HG03095 (cell line): ENCODE data around the gene UGT2A3.

Experiments used
- ATAC-seq: cut with Tn5 transposase; IDR thresholded peaks from one replicate; pipeline ENCODE4 v1.9.1; 2021; ENCODE audit warnings: moderate library complexity; ENCODE audit not compliant: unreplicated experiment

The UGT2A3 gene

GRCh38 chr4:68917016-68917415, 34.6 kb downstream of the UGT2A3 start:
- no peak for ATAC-seq

- ATAC-seq: no peak
Observed at GRCh38 chr4:68912807-68913206, 38.8 kb downstream of the UGT2A3 start.

- no peak for ATAC-seq
Observed at GRCh38 chr4:68909385-68909784, 42.2 kb downstream of the UGT2A3 start.

- no peak for ATAC-seq
Observed at GRCh38 chr4:68907788-68908700, 43.6 kb downstream of the UGT2A3 start.

- no peak for ATAC-seq
Observed at GRCh38 chr4:68907245-68907644, 44.4 kb downstream of the UGT2A3 start.

- ATAC-seq: no peak
Observed at GRCh38 chr4:68906780-68907137, 44.8 kb downstream of the UGT2A3 start.

- no peak for ATAC-seq
Observed at GRCh38 chr4:68905939-68906779, 45.4 kb downstream of the UGT2A3 start.

GRCh38 chr4:68905598-68905938, 46.0 kb downstream of the UGT2A3 start:
- ATAC-seq: no peak

GRCh38 chr4:68904786-68905185, 46.8 kb downstream of the UGT2A3 start:
- ATAC-seq: peak; percentile 59

GRCh38 chr4:68896749-68897148, 54.9 kb downstream of the UGT2A3 start:
- no peak for ATAC-seq

GRCh38 chr4:68895561-68896198, 55.9 kb downstream of the UGT2A3 start:
- no peak for ATAC-seq

- no peak for ATAC-seq
Observed at GRCh38 chr4:68892861-68893260, 58.7 kb downstream of the UGT2A3 start.

- no peak for ATAC-seq
Observed at GRCh38 chr4:68891678-68892077, 59.9 kb downstream of the UGT2A3 start.

- ATAC-seq: no peak
Observed at GRCh38 chr4:68885545-68885944, 66.1 kb downstream of the UGT2A3 start.

GRCh38 chr4:68883870-68884269, 67.7 kb downstream of the UGT2A3 start:
- ATAC-seq: no peak
